Transverse colon (tissue), 3 donors: ENCODE measurements around the gene AK3.

Experiments
- CTCF ChIP-seq, 5 experiments: fragments of 200-600 bp in 3 of 5; fragments of 450-650 bp in 2 of 5; sonication (generic) in 3 of 5; IDR thresholded peaks; 1 replicate in 2 of 5; 2 replicates in 3 of 5; pipeline ENCODE4 v1.5.1; 2016 to 2017; ENCODE audit warnings: antibody characterized with exemption in 5 of 5, inconsistent platforms in 3 of 5, mild to moderate bottlenecking in 2 of 5, moderate library complexity in 1 of 5
- POLR2A ChIP-seq: fragments of 450-650 bp; IDR thresholded peaks from one replicate; pipeline ENCODE4 v1.6.1; 2016; ENCODE audit warnings: antibody characterized with exemption, mild to moderate bottlenecking, moderate library complexity

- no peak for TF ChIP-seq CTCF (IDR thresholded peaks at IDR 0.05)
- no peak for TF ChIP-seq POLR2A
Measured at GRCh38 chr9:4706021-4706420, 35.0 kb downstream of the AK3 start.
